Mammary epithelial cell (primary cell): ENCODE measurements around the gene TRANK1.

Experiments
- EZH2 ChIP-seq: IDR thresholded peaks from 2 replicates; pipeline ENCODE4 v1.6.1; 2012; ENCODE audit warnings: low read length, inconsistent platforms, borderline replicate concordance
- TF ChIP-seq, protein P1 (sequence below), 2 donors: IDR thresholded peaks in 1 of 2; conservative IDR thresholded peaks in 1 of 2; 2 replicates each; pipeline ENCODE4 v1.5.1; 2011 to 2012; ENCODE audit warnings: inconsistent platforms in 2 of 2, low read length in 2 of 2, mild to moderate bottlenecking in 2 of 2, control low read depth in 1 of 2, low read depth in 1 of 2; ENCODE audit not compliant: insufficient read depth in 1 of 2; ENCODE audit errors: extremely low read depth in 1 of 2

- TF ChIP-seq, protein P1, sequence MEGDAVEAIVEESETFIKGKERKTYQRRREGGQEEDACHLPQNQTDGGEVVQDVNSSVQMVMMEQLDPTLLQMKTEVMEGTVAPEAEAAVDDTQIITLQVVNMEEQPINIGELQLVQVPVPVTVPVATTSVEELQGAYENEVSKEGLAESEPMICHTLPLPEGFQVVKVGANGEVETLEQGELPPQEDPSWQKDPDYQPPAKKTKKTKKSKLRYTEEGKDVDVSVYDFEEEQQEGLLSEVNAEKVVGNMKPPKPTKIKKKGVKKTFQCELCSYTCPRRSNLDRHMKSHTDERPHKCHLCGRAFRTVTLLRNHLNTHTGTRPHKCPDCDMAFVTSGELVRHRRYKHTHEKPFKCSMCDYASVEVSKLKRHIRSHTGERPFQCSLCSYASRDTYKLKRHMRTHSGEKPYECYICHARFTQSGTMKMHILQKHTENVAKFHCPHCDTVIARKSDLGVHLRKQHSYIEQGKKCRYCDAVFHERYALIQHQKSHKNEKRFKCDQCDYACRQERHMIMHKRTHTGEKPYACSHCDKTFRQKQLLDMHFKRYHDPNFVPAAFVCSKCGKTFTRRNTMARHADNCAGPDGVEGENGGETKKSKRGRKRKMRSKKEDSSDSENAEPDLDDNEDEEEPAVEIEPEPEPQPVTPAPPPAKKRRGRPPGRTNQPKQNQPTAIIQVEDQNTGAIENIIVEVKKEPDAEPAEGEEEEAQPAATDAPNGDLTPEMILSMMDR (conservative IDR thresholded peaks at IDR 0.05 in 1 of 2, IDR thresholded peaks at IDR 0.05 in 1 of 2; ENCODE audit: extremely low read depth in 1 of 2, insufficient read depth in 1 of 2, low read depth in 1 of 2, low read length in 2 of 2) = no peak
- TF ChIP-seq EZH2 = no peak
Measured at GRCh38 chr3:36900474-36901443, 44.1 kb downstream of the TRANK1 start.
